Frontal cortex (tissue), 4 donors: ENCODE results near the gene HPCAL1. TPM values are rescaled to one million over a fixed set of nuclear protein-coding genes. Genes with fewer than 3 reads are reported as not detected.
A peak's percentile ranks its signal among the peaks of the same experiment; 100 is the strongest.
"Not testable (repeated sequence)": the region's sequence is repeated elsewhere in the genome, so short reads cannot be mapped to it uniquely, and the experiment has no call there.

Experiments used
- DNase-seq, 2 donors: peaks; one replicate each; pipeline ENCODE4 v3.0.0; 2012; ENCODE audit warnings: low spot score in 2 of 2
- FAIRE-seq: peaks from 2 replicates; lab custom pipeline; 2012; peaks lifted over from hg19 to GRCh38; lab: Jason Lieb, UNC
- total RNA-seq: library from RNA; depleted of rRNA; stranded (reverse); fragments of >200 nt; gene quantifications from one replicate; pipeline ENCODE4 v1.2.3, GENCODE V29; 2014
- donor health status: control.
- donor health status: control.
- donor health status: control.

HPCAL1 gene
- total RNA-seq, 1 donor from 2014 or later = 26.5 TPM

DNA sequence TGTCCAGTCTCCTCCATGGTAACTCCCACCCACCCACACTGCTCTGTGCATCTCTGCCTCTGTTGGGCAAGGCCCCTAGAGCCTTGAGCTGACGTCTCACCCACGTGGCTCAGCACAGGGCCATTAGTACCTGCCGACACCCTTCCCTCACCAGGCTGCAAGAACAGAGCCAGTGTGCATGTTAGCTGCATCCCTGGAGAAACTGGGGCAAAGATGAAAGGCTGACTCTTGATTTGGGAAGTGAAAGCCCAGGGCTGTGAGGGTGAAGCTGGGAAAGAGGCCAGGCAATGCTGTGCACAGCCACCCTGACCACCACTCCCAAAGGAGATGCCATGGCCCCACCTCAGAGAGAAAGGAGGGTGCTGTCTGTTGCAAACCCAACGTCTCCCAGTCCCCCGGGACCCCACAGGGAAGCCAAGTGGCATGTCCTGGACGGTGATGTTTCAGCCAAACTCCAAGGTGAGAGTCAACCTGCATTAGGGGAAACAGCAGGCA is 20.0 kb upstream of the HPCAL1 start:
- DNase-seq = no peak
- FAIRE-seq = no peak

GRCh38 chr2:10283106-10284062 is 19.3 kb upstream of the HPCAL1 start:
- DNase-seq = no peak
- no peak for FAIRE-seq

DNA sequence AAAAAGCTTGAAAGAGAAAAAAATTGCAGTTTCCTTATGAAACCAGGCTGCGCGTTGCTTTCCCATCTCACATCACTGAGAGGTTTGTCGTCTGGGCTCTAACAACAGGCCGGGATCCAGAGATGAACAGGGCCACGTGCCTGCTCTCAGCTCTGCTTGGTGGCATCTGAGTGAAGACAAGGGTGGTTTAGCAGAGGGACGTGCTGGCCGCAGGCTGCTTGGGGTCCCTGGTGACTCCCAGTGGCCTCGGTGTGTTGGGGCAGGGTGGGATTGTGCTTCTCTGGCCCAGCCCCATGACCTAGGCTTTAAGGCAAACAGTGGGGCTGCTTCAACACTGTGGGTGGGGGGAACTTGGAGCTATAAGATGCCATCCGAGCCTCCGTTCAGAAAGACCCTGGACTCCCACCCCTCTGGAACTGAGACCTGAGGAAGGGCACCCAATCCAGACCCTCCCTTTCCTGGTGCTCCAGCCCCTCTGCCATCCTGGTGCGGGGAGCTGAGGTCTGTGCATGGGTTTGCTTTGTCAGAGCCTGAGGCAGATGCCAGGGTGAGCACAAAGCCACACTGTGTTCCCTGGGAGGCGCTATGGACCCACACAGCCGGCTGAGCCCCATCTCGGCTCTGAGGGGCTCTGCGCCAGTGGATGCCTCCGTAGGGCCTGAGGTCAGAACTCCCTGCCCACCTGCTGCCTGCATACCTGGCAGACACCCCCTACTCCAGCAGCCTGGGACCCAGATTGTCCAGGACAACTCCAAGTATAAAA is 18.4 kb upstream of the HPCAL1 start:
- DNase-seq (peak; percentile 66 to 78), FAIRE-seq (no peak)

DNA sequence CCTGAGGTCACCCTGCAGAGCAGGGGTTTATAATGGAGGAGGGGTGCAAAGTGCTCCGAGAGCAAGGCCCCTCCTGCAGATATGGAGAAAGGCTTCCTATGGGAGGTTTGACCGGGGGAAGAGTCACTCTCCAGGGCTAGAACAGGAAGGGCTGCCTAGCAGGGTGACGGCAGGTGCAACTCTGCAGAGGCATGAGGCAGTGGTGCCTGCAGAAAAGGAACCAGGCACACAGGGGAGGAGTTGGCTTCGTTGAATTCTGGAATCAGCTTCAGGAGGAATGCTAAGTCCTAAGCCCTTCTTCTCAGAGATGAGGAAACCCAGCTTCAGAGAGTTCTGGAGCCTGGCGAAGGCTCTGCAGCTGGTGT is 17.5 kb upstream of the HPCAL1 start:
- no peak for DNase-seq
- no peak for FAIRE-seq

GRCh38 chr2:10285556-10286198 is 17.0 kb upstream of the HPCAL1 start:
- FAIRE-seq (no peak), DNase-seq (peak; percentile 76 to 84)

DNA sequence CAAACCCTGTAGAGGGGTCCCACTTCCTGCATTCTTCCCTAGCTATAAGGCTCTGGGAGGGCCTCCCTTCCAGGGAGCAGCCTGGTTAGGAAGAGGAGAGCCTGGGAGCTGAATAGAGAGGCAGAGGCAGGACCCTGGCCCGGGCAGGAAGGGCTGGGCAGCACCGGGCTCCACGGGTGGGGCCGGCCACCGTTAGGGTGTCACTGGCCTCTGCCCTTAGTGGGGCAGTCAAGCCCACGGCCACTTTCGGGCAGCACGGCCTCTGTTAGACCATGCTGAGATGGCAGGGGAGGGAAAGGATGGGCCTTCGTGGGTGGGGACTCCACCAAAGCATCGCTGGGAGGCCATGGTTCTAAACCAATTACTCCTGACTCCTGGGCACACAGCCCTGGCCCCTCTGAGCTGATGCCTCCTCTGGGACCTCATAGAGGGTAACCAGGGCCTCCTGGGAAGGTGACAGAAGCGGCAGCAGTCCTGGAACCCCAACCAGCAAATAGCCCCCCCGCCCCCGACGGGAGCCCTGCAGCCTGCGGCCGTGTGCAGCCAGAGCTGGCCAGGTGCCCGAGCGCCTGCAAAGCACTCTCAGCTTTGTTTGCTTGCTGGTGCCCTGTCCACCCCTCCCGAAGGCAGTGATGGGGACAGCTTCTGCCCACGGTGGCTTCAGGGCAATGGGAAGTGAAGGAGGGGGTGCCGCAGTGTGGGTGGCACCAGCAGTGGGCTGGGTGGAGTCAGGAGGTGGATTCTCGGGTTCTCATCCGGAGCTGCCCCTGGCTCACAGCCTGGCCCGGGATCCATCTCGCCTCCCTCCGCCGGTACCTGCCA is 16.3 kb upstream of the HPCAL1 start:
- DNase-seq (no peak), FAIRE-seq (no peak)

GRCh38 chr2:10287761-10288160 is 14.9 kb upstream of the HPCAL1 start:
- DNase-seq = no peak
- no peak for FAIRE-seq

- DNase-seq = no peak
- no peak for FAIRE-seq
These were observed 14.1 kb upstream of the HPCAL1 start for GRCh38 chr2:10288606-10289005.

GRCh38 chr2:10289352-10289751 is 13.4 kb upstream of the HPCAL1 start:
- FAIRE-seq (no peak), DNase-seq (no peak)

DNA sequence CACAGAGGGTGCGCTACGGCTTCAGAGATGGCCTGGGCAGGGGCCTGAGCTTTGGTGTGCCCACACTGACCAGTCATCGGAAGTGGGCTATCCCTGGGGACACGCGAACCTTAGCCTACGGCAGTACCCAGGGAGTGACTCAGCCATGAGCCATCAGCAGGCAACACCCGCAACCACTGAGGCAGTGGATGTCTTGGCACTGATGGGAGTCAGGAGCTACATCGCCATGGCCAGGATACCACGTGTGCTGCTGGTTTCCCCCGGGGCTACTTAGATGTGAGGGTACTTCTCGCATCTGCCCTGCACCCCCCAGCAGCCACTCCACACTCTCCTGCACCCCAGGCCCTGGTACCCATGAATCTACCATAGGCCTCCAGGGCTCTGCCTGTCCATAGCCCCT is 12.8 kb upstream of the HPCAL1 start:
- FAIRE-seq (no peak), DNase-seq (no peak)

DNA sequence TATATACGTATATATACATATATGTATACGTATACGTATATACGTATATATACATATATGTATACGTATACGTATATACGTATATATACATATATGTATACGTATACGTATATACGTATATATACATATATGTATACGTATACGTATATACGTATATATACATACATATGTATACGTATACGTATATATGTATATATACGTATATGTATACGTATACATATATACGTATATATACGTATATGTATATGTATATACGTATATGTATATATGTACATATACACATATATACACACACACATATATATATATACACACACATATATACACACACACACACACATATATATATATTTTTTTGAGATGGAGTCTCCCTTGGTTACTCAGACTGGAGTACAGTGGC is 11.3 kb upstream of the HPCAL1 start:
- DNase-seq = not testable (repeated sequence)
- peak; percentile 97 for FAIRE-seq

DNA sequence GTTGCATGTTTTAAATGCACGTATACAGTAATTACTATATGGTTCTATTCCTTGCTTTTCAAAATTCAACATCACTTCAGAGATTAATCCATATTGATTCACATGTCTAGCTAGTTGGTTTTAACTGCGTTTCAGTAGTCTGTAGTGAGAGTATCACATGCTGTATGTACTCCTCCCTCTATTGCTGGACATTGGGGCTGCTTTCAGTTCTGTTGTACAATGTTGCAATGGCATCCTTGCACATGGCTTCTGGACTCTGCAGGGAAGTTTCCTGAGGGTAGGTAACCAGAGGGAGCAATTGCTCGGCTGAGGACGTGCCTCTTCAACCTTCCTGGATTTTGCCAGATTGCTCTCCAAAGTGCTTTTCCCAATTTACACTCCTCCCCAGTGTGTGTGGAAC is 10.7 kb upstream of the HPCAL1 start:
- FAIRE-seq (no peak), DNase-seq (no peak)

GRCh38 chr2:10293603-10294002 is 9.1 kb upstream of the HPCAL1 start:
- DNase-seq = no peak
- FAIRE-seq = no peak

GRCh38 chr2:10294077-10294476 is 8.6 kb upstream of the HPCAL1 start:
- FAIRE-seq (no peak), DNase-seq (no peak)

DNA sequence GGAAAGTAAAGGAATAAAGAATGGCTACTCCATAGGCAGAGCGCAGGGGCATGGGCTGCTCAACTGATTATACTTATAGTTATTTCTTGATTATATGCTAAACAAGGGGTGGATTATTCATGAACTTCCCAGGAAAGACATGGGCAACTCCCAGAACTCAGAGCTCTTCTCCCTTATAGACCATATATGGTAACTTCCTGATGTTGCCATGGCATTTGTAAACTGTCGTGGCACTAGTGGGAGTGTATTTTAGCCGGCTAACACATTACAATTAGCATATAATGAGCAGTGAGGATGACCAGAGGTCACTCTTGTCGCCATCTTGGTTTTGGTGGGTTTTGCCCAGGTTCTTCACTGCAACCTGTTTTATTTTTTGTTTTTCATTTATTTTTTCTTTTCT is 7.1 kb upstream of the HPCAL1 start:
- not testable (repeated sequence) for FAIRE-seq, DNase-seq

DNA sequence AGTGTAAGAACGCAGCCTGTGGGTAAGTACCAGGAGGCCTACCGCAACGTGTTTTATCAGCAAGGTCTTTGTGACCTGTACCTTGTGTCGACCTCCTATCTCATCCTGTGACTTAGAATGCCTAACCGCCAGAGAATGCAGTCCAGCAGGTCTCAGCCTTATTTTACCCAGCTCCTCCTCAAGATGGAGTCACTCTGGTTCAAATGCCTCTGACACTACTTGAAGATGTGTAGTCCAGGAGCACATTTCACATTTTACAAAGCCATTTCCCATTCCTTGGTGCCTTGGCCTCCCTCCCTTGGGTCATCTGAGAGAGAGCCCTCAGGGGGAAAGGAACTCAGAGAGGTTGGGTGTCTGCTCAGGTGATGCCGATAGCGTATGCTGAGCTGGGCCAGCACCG is 6.6 kb upstream of the HPCAL1 start:
- FAIRE-seq (no peak), DNase-seq (no peak)

- DNase-seq (no peak), FAIRE-seq (no peak)
These were observed 5.4 kb upstream of the HPCAL1 start for GRCh38 chr2:10297191-10297830.

GRCh38 chr2:10297959-10298531 is 4.7 kb upstream of the HPCAL1 start:
- no peak for FAIRE-seq
- DNase-seq = no peak

- FAIRE-seq = not testable (repeated sequence)
These were observed 3.9 kb upstream of the HPCAL1 start for GRCh38 chr2:10298777-10299176.

More at GRCh38 chr2:10298777-10299176, 3.9 kb upstream of the HPCAL1 start:
- DNase-seq = not testable (repeated sequence)
